H9 (cell line): Measurements from ENCODE around the gene DMXL1. TPM values are rescaled to one million over a fixed set of nuclear protein-coding genes. Genes with fewer than 3 reads are reported as not detected.

Experiments
- DNase-seq: peaks from one replicate; pipeline ENCODE4 v3.0.0-alpha.2; 2017
- H2AFZ ChIP-seq: one replicate; pipeline ENCODE4 v1.6.1; 2013; ENCODE audit warnings: mild to moderate bottlenecking, low read length, control low read depth, moderate library complexity
- H2AK5ac ChIP-seq: 2 replicates; pipeline ENCODE4 v1.6.1; 2013; ENCODE audit warnings: low read length, control low read depth, mixed read lengths; ENCODE audit not compliant: insufficient read length
- H2BK120ac ChIP-seq: one replicate; pipeline ENCODE4 v1.6.1; 2013; ENCODE audit warnings: low read depth, mild to moderate bottlenecking, low read length, control low read depth, inconsistent platforms; ENCODE audit not compliant: poor library complexity, severe bottlenecking
- H2BK12ac ChIP-seq: 2 replicates; pipeline ENCODE4 v1.6.1; 2013; ENCODE audit warnings: low read length, control low read depth, mixed read lengths, low read depth; ENCODE audit not compliant: insufficient read length
- H2BK15ac ChIP-seq: 2 replicates; pipeline ENCODE4 v1.6.1; 2013; ENCODE audit warnings: low read depth, low read length, control low read depth
- H2BK20ac ChIP-seq: one replicate; pipeline ENCODE4 v1.6.1; 2013; ENCODE audit warnings: low read depth, mild to moderate bottlenecking, low read length, control low read depth, inconsistent platforms; ENCODE audit not compliant: poor library complexity, severe bottlenecking
- H2BK5ac ChIP-seq: 2 replicates; pipeline ENCODE4 v1.6.1; 2013; ENCODE audit warnings: low read length, control low read depth, mixed read lengths; ENCODE audit not compliant: insufficient read length
- H3K14ac ChIP-seq: 2 replicates; pipeline ENCODE4 v1.6.1; 2013; ENCODE audit warnings: low read length, control low read depth; ENCODE audit not compliant: insufficient read depth
- H3K18ac ChIP-seq: 2 replicates; pipeline ENCODE4 v1.6.1; 2013; ENCODE audit warnings: low read depth, mild to moderate bottlenecking, mixed read lengths, low read length, control low read depth; ENCODE audit not compliant: insufficient read length
- H3K23ac ChIP-seq: 2 replicates; pipeline ENCODE4 v1.6.1; 2013; ENCODE audit warnings: low read length, control low read depth, mixed read lengths, low read depth; ENCODE audit not compliant: insufficient read length
- H3K23me2 ChIP-seq: 2 replicates; pipeline ENCODE4 v1.6.1; 2013; ENCODE audit warnings: low read depth, mild to moderate bottlenecking, mixed read lengths, low read length, control low read depth; ENCODE audit not compliant: insufficient read length, poor library complexity, severe bottlenecking
- H3K27ac ChIP-seq: 2 replicates; pipeline ENCODE4 v1.5.1; 2013; ENCODE audit warnings: low read length, control low read depth, mixed read lengths, low read depth; ENCODE audit not compliant: insufficient read length
- H3K27me3 ChIP-seq: 2 replicates; pipeline ENCODE4 v1.6.1; 2013; ENCODE audit warnings: low read length, control low read depth, inconsistent platforms; ENCODE audit not compliant: insufficient read depth
- H3K4ac ChIP-seq: 2 replicates; pipeline ENCODE4 v1.6.1; 2013; ENCODE audit warnings: low read depth, mild to moderate bottlenecking, control low read depth, inconsistent platforms, low read length, moderate library complexity
- H3K4me1 ChIP-seq: 2 replicates; pipeline ENCODE4 v1.6.1; 2013; ENCODE audit warnings: low read length, control low read depth, inconsistent platforms; ENCODE audit not compliant: insufficient read depth
- H3K4me2 ChIP-seq: 2 replicates; pipeline ENCODE4 v1.6.1; 2013; ENCODE audit warnings: low read length, control low read depth, mixed read lengths; ENCODE audit not compliant: insufficient read length, insufficient read depth
- H3K56ac ChIP-seq: 2 replicates; pipeline ENCODE4 v1.6.1; 2013; ENCODE audit warnings: low read depth, mild to moderate bottlenecking, mixed read lengths, low read length, control low read depth; ENCODE audit not compliant: insufficient read length
- H3K79me1 ChIP-seq: 2 replicates; pipeline ENCODE4 v1.6.1; 2013; ENCODE audit warnings: low read depth, mild to moderate bottlenecking, moderate library complexity, low read length, control low read depth, inconsistent platforms; ENCODE audit not compliant: insufficient read depth, poor library complexity, severe bottlenecking
- H3K79me2 ChIP-seq: 2 replicates; pipeline ENCODE4 v1.6.1; 2013; ENCODE audit warnings: low read length, control low read depth, inconsistent platforms; ENCODE audit not compliant: insufficient read depth
- H3K9ac ChIP-seq: 2 replicates; pipeline ENCODE4 v1.6.1; 2013; ENCODE audit warnings: low read length, control low read depth, mixed read lengths; ENCODE audit not compliant: insufficient read length; ENCODE audit errors: extremely low read depth
- H3K9me3 ChIP-seq: one replicate; pipeline ENCODE4 v1.6.1; 2013; ENCODE audit warnings: low read depth, low read length, inconsistent platforms; ENCODE audit not compliant: control insufficient read depth
- H3T11ph ChIP-seq: one replicate; pipeline ENCODE4 v1.6.1; 2013; ENCODE audit warnings: mild to moderate bottlenecking, low read length, control low read depth, inconsistent platforms
- H4K20me1 ChIP-seq: one replicate; pipeline ENCODE4 v1.6.1; 2013; ENCODE audit not compliant: control insufficient read depth, insufficient read length, insufficient read depth
- H4K5ac ChIP-seq: 2 replicates; pipeline ENCODE4 v1.6.1; 2013; ENCODE audit warnings: low read depth, mild to moderate bottlenecking, mixed read lengths, low read length, control low read depth; ENCODE audit not compliant: insufficient read length
- H4K8ac ChIP-seq: replicated peaks from 2 replicates; pipeline ENCODE4 v1.6.1; 2013; ENCODE audit warnings: low read length, control low read depth, mixed read lengths, low read depth; ENCODE audit not compliant: insufficient read length
- H4K91ac ChIP-seq: 2 replicates; pipeline ENCODE4 v1.6.1; 2013; ENCODE audit warnings: low read depth, mild to moderate bottlenecking, moderate library complexity, mixed read lengths, low read length, control low read depth; ENCODE audit not compliant: insufficient read length
- H3K27ac Mint-ChIP-seq, 3 experiments: 2 replicates in 2 of 3; 3 replicates in 1 of 3; pipeline ENCODE4 v1.8.0; 2020 to 2021; ENCODE audit warnings: mixed read lengths in 3 of 3, mild to moderate bottlenecking in 1 of 3, moderate library complexity in 1 of 3
- H3K27me3 Mint-ChIP-seq: 2 replicates; pipeline ENCODE4 v1.8.0; 2021; ENCODE audit warnings: low read depth, mild to moderate bottlenecking, moderate library complexity, mixed read lengths
- H3K36me3 Mint-ChIP-seq, 3 experiments: 2 replicates in 2 of 3; 3 replicates in 1 of 3; pipeline ENCODE4 v1.8.0; 2020 to 2021; ENCODE audit warnings: low read depth in 3 of 3, mixed read lengths in 3 of 3; ENCODE audit not compliant: insufficient read depth in 1 of 3
- H3K4me1 Mint-ChIP-seq, 2 experiments: 2 replicates each; pipeline ENCODE4 v1.8.0; 2020; ENCODE audit warnings: mixed read lengths in 2 of 2
- H3K4me3 Mint-ChIP-seq, 2 experiments: 2 replicates in 1 of 2; 3 replicates in 1 of 2; pipeline ENCODE4 v1.8.0; 2020 to 2021; ENCODE audit warnings: mild to moderate bottlenecking in 2 of 2, mixed read lengths in 2 of 2, moderate library complexity in 1 of 2
- H3K9me3 Mint-ChIP-seq, 2 experiments: 2 replicates in 1 of 2; 3 replicates in 1 of 2; pipeline ENCODE4 v1.8.0; 2020; ENCODE audit warnings: mild to moderate bottlenecking in 2 of 2, mixed read lengths in 2 of 2, moderate library complexity in 1 of 2
- CTCF ChIP-seq: fragments of 200-600 bp; sonication (generic); conservative IDR thresholded peaks from 3 replicates; pipeline ENCODE4 v1.8.0; 2021; ENCODE audit warnings: antibody characterized with exemption, mild to moderate bottlenecking
- WGBS: extraction: QIAGEN DNeasy Blood & Tissue Kit; methylation state at CpG from one replicate; pipeline ENCODE4 v1.1.7; 2013; ENCODE audit warnings: missing lambda C conversion rate, low lambda C conversion rate, mixed read lengths; ENCODE audit not compliant: insufficient read length; ENCODE audit errors: extremely low coverage; 5-methylcytosine and 5-hydroxymethylcytosine counted together
- total RNA-seq: library from RNA; stranded (reverse); gene quantifications from 2 replicates; pipeline ENCODE4 v1.2.1, GENCODE V29; 2021

The DMXL1 gene
- total RNA-seq, 1 experiment from 2014 or later = 63.5 TPM

DNA sequence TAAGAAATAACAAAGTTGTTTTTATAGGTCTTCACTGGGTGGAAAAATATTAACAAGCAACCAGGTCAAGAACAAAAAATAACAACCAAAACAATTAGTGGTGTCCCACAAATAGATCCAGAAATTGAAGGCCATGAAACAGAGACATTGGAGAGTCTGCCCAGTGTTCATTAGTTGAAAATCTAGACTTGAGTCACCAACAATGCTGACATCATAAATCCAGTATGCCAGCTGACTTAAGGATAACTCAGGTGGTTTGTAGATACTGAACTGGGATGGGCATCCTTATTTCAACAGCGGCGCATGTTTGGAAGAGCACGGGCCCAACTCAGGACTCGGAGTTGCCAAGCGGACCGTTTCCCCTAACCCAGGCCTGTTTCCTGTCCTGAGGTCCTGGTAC is 204.3 kb downstream of the DMXL1 start:
- Histone ChIP-seq H3K9ac (no peak overlapping the region), H3K14ac (no peak overlapping the region), H4K8ac (no peak overlapping the region), H3K4me1 (0 out of 2 replicates have a peak, but pooled peaks cover 2% of the 10 kb centered on the region), H2BK120ac (no peak overlapping the region), H3K79me2 (no peaks in the 10 kb centered on the region), H2BK20ac (no peak overlapping the region), H3K23me2 (no peaks in the 10 kb centered on the region), H3K4ac (no peak overlapping the region), H3K27me3 (no peaks in the 10 kb centered on the region), H3K27ac (no peak overlapping the region), H2BK12ac (no peak overlapping the region), H2BK5ac (no peak overlapping the region), H3K9me3 (no peaks in the 10 kb centered on the region), H3K18ac (no peak overlapping the region), H4K20me1 (no peaks in the 10 kb centered on the region), H2BK15ac (no peak overlapping the region), H3K23ac (no peak overlapping the region), H3T11ph (no peak overlapping the region), H3K56ac (no peak overlapping the region), H4K5ac (no peak overlapping the region), H2AK5ac (no peak overlapping the region), H3K79me1 (no peaks in the 10 kb centered on the region), H3K4me2 (no peak overlapping the region), H2AFZ (no peak overlapping the region), H4K91ac (no peak overlapping the region)
- Mint-ChIP-seq H3K27ac (no peak overlapping the region), H3K27me3 (peaks cover 2% of the 10 kb centered on the region; the same call in 1 of the 2 replicates), H3K4me1 (peaks cover 36 to 43% of the 10 kb centered on the region in 2 experiments), H3K4me3 (no peak overlapping the region), H3K9me3 (no peaks in the 10 kb centered on the region), H3K36me3 (no peaks in the 10 kb centered on the region)
- no peak for TF ChIP-seq CTCF
- DNase-seq = no peak
- WGBS = no CpG with 5 or more reads among the region's 6 CpGs
